ENCODE data around the gene TBC1D7. TPM values are rescaled to one million over a fixed set of nuclear protein-coding genes. Genes with fewer than 3 reads are reported as not detected.

The TBC1D7 gene
- total and polyA plus RNA-seq, 2 of the 4 experiments (the other 2 are of a cell fraction): 14.3 to 22.6 TPM

Other genes with a start within 250 kb of the TBC1D7 start
- gene GFOD1, start 159.1 kb upstream of the TBC1D7 start, total RNA-seq (2012; rRNA removed): 3.4 and 3.6 TPM in 2 replicates
- gene GFOD1, start 159.1 kb upstream of the TBC1D7 start, polyA plus RNA-seq (2012; rRNA removed): 1.8 and 2.2 TPM in 2 replicates
- 5.0 and 5.2 TPM in 2 replicates for gene SIRT5, start 246.1 kb upstream of the TBC1D7 start, total RNA-seq (2012; rRNA removed)
- 4.6 and 4.7 TPM in 2 replicates for gene SIRT5, start 246.1 kb upstream of the TBC1D7 start, polyA plus RNA-seq (2012; rRNA removed)